GM23248 (cell line): Measurements from ENCODE around the gene WNT9A.

Experiments used
- EZH2 ChIP-seq: fragments of 200-600 bp; sonication (generic); IDR thresholded peaks from 2 replicates; pipeline ENCODE4 v1.6.1; 2018; ENCODE audit warnings: antibody characterized with exemption, mild to moderate bottlenecking; ENCODE audit not compliant: insufficient read depth, poor library complexity, severe bottlenecking
- EZH2phosphoT487 ChIP-seq: fragments of 200-600 bp; sonication (generic); IDR thresholded peaks from 2 replicates; pipeline ENCODE4 v1.6.1; 2018; ENCODE audit warnings: antibody characterized with exemption, moderate library complexity, mild to moderate bottlenecking, low read depth; ENCODE audit not compliant: insufficient read depth

- TF ChIP-seq EZH2 (no peak), EZH2phosphoT487 (no peak)
Observed at GRCh38 chr1:227918736-227919135, 29.0 kb downstream of the WNT9A start.
